ENCODE measurements around the gene NPIPA7.
"Not testable (repeated sequence)": the region's sequence is repeated elsewhere in the genome, so short reads cannot be mapped to it uniquely, and the experiment has no call there.

NPIPA7 gene

GRCh38 chr16:16417914-16418544, 39.1 kb downstream of the NPIPA7 start:
- not testable (repeated sequence) for DNase-seq (ENCODE audit: low read depth in 2 of 2)

GRCh38 chr16:16420515-16420914, 41.6 kb downstream of the NPIPA7 start:
- not testable (repeated sequence) for DNase-seq (ENCODE audit: low read depth in 2 of 2)

- not testable (repeated sequence) for DNase-seq (ENCODE audit: low read depth in 2 of 2)
Observed at GRCh38 chr16:16425146-16425545, 46.2 kb downstream of the NPIPA7 start.

GRCh38 chr16:16431135-16431534, 52.2 kb downstream of the NPIPA7 start:
- not testable (repeated sequence) for DNase-seq (ENCODE audit: low read depth in 2 of 2)

GRCh38 chr16:16434711-16435110, 55.8 kb downstream of the NPIPA7 start:
- not testable (repeated sequence) for DNase-seq (ENCODE audit: low read depth in 2 of 2)

- DNase-seq (ENCODE audit: low read depth in 2 of 2) = not testable (repeated sequence)
Observed at GRCh38 chr16:16441401-16441800, 62.5 kb downstream of the NPIPA7 start.

Measured in stimulated activated CD8-positive, alpha-beta memory T cell treated with anti-CD3 and anti-CD28 coated beads, Interleukin-15, amount 100 ng/mL, for 48 hours (primary cell).